COR-L47 (cell line): ENCODE data around the gene DHRSX.
"Not testable (repeated sequence)": the region's sequence is repeated elsewhere in the genome, so short reads cannot be mapped to it uniquely, and the experiment has no call there.

Source experiments
- DNase-seq: peaks from one replicate; lab custom pipeline; 2025; lab: John Stamatoyannopoulos, UW

DHRSX gene

GRCh38 chrX:2211667-2212066 lies 289.1 kb downstream of the DHRSX start:
- DNase-seq, result not testable (repeated sequence)

- no peak for DNase-seq
These were observed 307.5 kb downstream of the DHRSX start for GRCh38 chrX:2193273-2193592.

GRCh38 chrX:2192584-2193272 lies 308.0 kb downstream of the DHRSX start:
- no peak for DNase-seq

- no peak for DNase-seq
These were observed 311.9 kb downstream of the DHRSX start for GRCh38 chrX:2188840-2189239.

GRCh38 chrX:2188330-2188792 lies 312.4 kb downstream of the DHRSX start:
- DNase-seq, result no peak

GRCh38 chrX:2187352-2188115 lies 313.2 kb downstream of the DHRSX start:
- DNase-seq, result no peak

- no peak for DNase-seq
These were observed 315.3 kb downstream of the DHRSX start for GRCh38 chrX:2185341-2186082.

- DNase-seq, result no peak
These were observed 316.7 kb downstream of the DHRSX start for GRCh38 chrX:2184089-2184488.

- no peak for DNase-seq
These were observed 317.5 kb downstream of the DHRSX start for GRCh38 chrX:2183193-2183725.

- no peak for DNase-seq
These were observed 323.2 kb downstream of the DHRSX start for GRCh38 chrX:2177541-2177940.

GRCh38 chrX:2176733-2177132 lies 324.0 kb downstream of the DHRSX start:
- DNase-seq, result no peak

GRCh38 chrX:2176274-2176673 lies 324.5 kb downstream of the DHRSX start:
- DNase-seq, result no peak

- no peak for DNase-seq
These were observed 328.4 kb downstream of the DHRSX start for GRCh38 chrX:2172359-2172758.
